Activated CD4-positive, alpha-beta memory T cell treated with anti-CD3 and anti-CD28 coated beads for 36 hours (primary cell): ENCODE results near the gene NUDT12. TPM values are rescaled to one million over a fixed set of nuclear protein-coding genes. Genes with fewer than 3 reads are reported as not detected.

Source experiments
- CTCF ChIA-PET: fragments of 350-600 bp; sonication (Branson Sonifier 250); formaldehyde crosslinking; loops from one replicate; lab custom pipeline; 2021; ENCODE audit warnings: antibody characterized with exemption, inconsistent platforms; lab: Charles Lee
- POLR2A ChIA-PET: fragments of 350-600 bp; sonication (Branson Sonifier 250); formaldehyde crosslinking; loops from one replicate; lab custom pipeline; 2021; ENCODE audit warnings: antibody characterized with exemption; lab: Charles Lee
- DNase-seq: peaks from one replicate; pipeline ENCODE4 v3.0.0-alpha.2; 2020
- H3K27ac Mint-ChIP-seq: one replicate; pipeline ENCODE4 v1.8.0; 2021; ENCODE audit warnings: mixed read lengths
- H3K27me3 Mint-ChIP-seq: one replicate; pipeline ENCODE4 v1.8.0; 2021; ENCODE audit warnings: mixed read lengths
- H3K36me3 Mint-ChIP-seq: one replicate; pipeline ENCODE4 v1.8.0; 2021; ENCODE audit warnings: mixed read lengths
- H3K4me1 Mint-ChIP-seq: one replicate; pipeline ENCODE4 v1.8.0; 2021; ENCODE audit warnings: low read depth, mixed read lengths
- H3K4me3 Mint-ChIP-seq: one replicate; pipeline ENCODE4 v1.8.0; 2021; ENCODE audit warnings: mild to moderate bottlenecking, mixed read lengths
- H3K9me3 Mint-ChIP-seq: one replicate; pipeline ENCODE4 v1.8.0; 2021; ENCODE audit warnings: mixed read lengths
- intact Hi-C: fragments of 100-400 bp; cut with micrococcal nuclease; formaldehyde crosslinking; loops from one replicate; pipeline ENCODE4 v1.15.1; 2023
- total RNA-seq, 2 experiments: library from RNA; stranded (reverse); gene quantifications; one replicate each; pipeline ENCODE4 v1.2.3, GENCODE V29; 2021

Gene NUDT12
- total RNA-seq, 2 experiments from 2014 or later: 2.1 to 2.7 TPM

DNA sequence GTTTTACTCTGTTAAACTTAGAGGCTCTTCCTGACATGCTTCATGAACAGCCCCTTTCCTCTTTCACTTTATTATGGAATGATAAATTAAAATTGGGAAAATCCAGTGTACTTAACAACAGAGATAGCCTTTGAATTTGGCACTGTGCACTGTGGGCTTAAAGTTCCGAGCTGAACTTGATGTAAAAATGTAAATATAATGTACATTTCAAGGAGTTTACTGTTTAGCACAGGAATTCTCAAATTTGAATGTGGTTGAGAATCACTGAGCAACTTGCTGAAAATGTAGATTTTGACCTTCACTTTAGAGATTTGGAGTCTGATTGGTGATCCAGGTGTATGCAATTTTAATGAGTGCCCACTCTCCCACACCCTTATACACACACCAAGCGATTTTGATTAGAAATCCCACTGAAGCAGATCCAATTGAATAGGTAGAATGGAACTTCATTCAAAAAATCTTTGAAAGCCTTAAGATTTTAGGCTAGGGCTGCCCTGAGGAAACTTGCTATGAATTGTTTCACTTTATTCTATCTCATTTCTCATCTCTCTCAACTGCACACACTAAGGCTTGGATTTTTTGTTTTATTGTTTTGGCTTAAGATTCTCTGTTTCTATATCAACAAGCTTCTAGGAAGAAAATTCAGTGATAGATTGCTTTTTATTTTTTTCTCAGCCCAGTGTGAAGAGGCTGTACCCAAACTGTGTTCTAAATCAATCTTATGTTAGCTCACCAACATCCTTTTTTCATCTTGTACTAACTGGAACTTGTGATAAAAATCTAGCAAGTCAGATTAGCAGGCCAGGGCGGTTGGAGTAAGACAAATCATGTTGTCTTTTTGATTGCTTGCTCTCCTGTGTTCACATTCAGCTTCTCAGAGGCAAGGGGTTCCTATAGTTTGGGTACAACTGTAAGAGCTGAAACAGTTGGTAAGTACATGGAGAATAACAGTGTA, 22.9 kb downstream of the NUDT12 start:
- no peak overlapping the region for H3K4me3 Mint-ChIP-seq
- H3K9me3 Mint-ChIP-seq: no peaks in the 10 kb centered on the region
- H3K36me3 Mint-ChIP-seq: no peaks in the 10 kb centered on the region
- POLR2A ChIA-PET: no interaction called here
- CTCF ChIA-PET: no interaction called here
- no peak overlapping the region for H3K27ac Mint-ChIP-seq
- no peaks in the 10 kb centered on the region for H3K27me3 Mint-ChIP-seq
- intact Hi-C loops: no loop called here
- no peak for DNase-seq
- no peaks in the 10 kb centered on the region for H3K4me1 Mint-ChIP-seq

GRCh38 chr5:103532086-103532734, 30.4 kb downstream of the NUDT12 start:
- intact Hi-C loops: no loop called here
- no peaks in the 10 kb centered on the region for H3K9me3 Mint-ChIP-seq
- no peak for DNase-seq

DNA sequence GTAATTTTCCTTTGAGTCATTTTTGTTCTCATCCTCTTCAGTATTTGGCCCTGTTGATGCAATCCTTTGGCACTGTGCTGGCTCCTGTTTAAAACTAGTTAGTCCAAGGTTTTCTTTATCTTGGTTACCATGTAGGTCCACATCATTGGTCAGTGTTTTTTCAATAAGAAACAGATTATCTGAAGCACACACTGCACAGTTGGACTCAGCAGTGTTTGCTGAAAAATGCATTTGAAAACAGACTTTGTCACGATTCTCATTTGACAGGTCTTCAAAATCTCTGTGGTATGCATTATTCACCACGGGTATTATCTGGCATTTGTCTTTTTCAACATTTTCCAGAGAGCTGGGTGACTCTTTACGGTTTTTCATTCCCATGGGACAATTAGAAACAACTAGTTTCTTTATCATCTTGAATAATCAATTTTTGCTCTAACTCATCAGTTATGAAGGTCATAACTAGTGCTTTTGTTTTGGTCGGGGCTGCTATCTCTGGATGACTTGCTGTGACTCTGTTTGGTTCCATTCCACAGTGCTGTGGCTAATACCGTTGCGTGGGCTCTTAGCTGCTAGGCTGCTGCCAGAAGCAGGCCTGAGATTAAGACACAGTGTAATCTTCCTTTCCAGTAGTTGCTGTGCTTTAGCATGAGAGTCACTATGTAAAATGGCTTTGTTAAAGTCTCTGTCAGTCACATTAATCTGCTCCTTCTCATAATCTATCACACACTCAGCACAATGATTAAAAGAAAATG, 36.2 kb downstream of the NUDT12 start:
- DNase-seq: no peak
- no peaks in the 10 kb centered on the region for H3K36me3 Mint-ChIP-seq
- H3K9me3 Mint-ChIP-seq: no peaks in the 10 kb centered on the region
- H3K4me1 Mint-ChIP-seq: no peaks in the 10 kb centered on the region
- CTCF ChIA-PET: no interaction called here
- H3K27ac Mint-ChIP-seq: no peak overlapping the region
- no peaks in the 10 kb centered on the region for H3K27me3 Mint-ChIP-seq
- H3K4me3 Mint-ChIP-seq: no peak overlapping the region
- POLR2A ChIA-PET: no interaction called here
- intact Hi-C loops: no loop called here

More at GRCh38 chr5:103532086-103532734, 30.4 kb downstream of the NUDT12 start:
- Mint-ChIP-seq H3K4me1 (no peaks in the 10 kb centered on the region), H3K4me3 (no peak overlapping the region), H3K36me3 (no peaks in the 10 kb centered on the region), H3K27ac (no peak overlapping the region), H3K27me3 (no peaks in the 10 kb centered on the region)
- CTCF ChIA-PET: no interaction called here
- POLR2A ChIA-PET: no interaction called here

GRCh38 chr5:103525361-103525760, 37.2 kb downstream of the NUDT12 start:
- Mint-ChIP-seq H3K4me1 (no peaks in the 10 kb centered on the region), H3K27ac (no peak overlapping the region), H3K36me3 (no peaks in the 10 kb centered on the region), H3K9me3 (no peaks in the 10 kb centered on the region), H3K27me3 (no peaks in the 10 kb centered on the region), H3K4me3 (no peak overlapping the region)
- no peak for DNase-seq
- CTCF ChIA-PET: no interaction called here
- POLR2A ChIA-PET: no interaction called here
- intact Hi-C loops: no loop called here

DNA sequence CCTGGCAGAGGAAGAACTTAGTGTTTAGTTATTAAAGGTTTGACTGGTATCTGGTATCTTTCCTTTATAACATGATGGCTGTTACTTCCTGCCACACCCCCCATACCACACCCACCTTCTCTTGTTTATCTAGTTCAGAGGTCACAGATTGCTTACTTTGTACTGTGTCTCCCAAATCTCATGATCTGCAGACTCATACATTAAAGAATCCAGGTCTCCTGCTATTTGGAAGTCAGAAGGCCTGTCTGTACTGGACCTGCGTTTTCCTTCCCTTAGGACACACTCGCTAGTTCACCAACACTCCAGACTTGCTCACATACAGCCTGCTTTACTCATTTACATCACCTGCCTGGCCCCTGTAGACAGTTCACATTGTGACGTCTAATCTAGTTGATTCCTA, 39.3 kb downstream of the NUDT12 start:
- Mint-ChIP-seq H3K27me3 (no peaks in the 10 kb centered on the region), H3K36me3 (no peaks in the 10 kb centered on the region), H3K27ac (no peak overlapping the region), H3K9me3 (no peaks in the 10 kb centered on the region), H3K4me1 (no peaks in the 10 kb centered on the region), H3K4me3 (no peak overlapping the region)
- ChIA-PET CTCF (no interaction called here), POLR2A (no interaction called here)
- intact Hi-C loops: no loop called here
- no peak for DNase-seq

- ChIA-PET POLR2A (no interaction called here), CTCF (no interaction called here)
- intact Hi-C loops: no loop called here
- no peaks in the 10 kb centered on the region for H3K9me3 Mint-ChIP-seq
- no peak overlapping the region for H3K4me3 Mint-ChIP-seq
- H3K27ac Mint-ChIP-seq: no peak overlapping the region
- DNase-seq: no peak
- H3K36me3 Mint-ChIP-seq: no peaks in the 10 kb centered on the region
- H3K27me3 Mint-ChIP-seq: no peaks in the 10 kb centered on the region
- H3K4me1 Mint-ChIP-seq: no peaks in the 10 kb centered on the region
Observed at GRCh38 chr5:103522586-103522985, 40.0 kb downstream of the NUDT12 start.

- H3K27me3 Mint-ChIP-seq: no peaks in the 10 kb centered on the region
- H3K4me1 Mint-ChIP-seq: no peaks in the 10 kb centered on the region
- ChIA-PET CTCF (interaction anchor here (1.1 kb wide), 1 partner anchor 44 kb away, joined by 4 read pairs; no protein-coding TSS in a partner anchor), POLR2A (no interaction called here)
- H3K9me3 Mint-ChIP-seq: no peaks in the 10 kb centered on the region
- H3K4me3 Mint-ChIP-seq: no peak overlapping the region
- no peaks in the 10 kb centered on the region for H3K36me3 Mint-ChIP-seq
- no peak overlapping the region for H3K27ac Mint-ChIP-seq
- intact Hi-C loops: no loop called here
- no peak for DNase-seq
Observed at GRCh38 chr5:103519550-103519949, 43.0 kb downstream of the NUDT12 start.

DNA sequence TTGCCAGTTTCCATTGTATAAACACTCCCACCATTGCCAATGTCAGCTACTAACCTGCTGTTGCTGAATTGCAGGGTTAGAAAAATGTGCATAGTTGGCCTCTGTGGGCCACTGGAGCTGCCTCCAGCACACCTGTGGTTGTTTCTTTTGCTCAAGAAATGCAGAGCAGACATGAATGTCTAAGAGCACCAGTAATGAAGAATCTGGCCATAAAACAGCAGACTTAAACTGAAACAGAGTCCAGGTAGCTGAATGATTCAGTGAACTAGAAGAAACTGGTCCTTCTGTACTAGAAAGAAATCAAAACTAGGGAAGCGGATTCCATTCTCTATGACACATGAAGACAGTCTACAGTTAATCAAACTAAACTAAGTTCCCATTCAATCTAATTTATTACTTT, 48.2 kb downstream of the NUDT12 start:
- Mint-ChIP-seq H3K4me1 (no peaks in the 10 kb centered on the region), H3K27me3 (peaks cover 1% of the 10 kb centered on the region), H3K27ac (no peak overlapping the region), H3K4me3 (no peak overlapping the region), H3K9me3 (no peaks in the 10 kb centered on the region), H3K36me3 (no peaks in the 10 kb centered on the region)
- intact Hi-C loops: no loop called here
- ChIA-PET CTCF (no interaction called here), POLR2A (no interaction called here)
- DNase-seq: no peak

DNA sequence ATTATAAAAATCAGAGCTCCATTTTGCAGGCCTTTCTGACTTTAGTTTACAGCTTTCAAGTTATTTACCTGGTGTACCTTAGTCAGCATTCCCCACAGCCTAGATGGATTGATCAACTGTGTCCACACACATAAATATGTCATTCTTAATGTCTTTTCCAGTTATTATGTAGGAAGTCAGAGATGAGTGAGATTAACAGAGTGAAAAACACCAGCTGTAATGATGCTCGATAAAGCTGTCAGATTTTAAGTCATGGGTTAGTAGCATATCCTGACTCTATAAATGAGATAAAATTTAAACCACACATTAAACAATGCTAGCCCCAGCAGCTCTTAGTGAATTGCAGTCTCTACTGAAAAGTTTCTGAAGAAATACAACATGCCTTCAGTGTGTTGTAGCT, 48.9 kb downstream of the NUDT12 start:
- CTCF ChIA-PET: no interaction called here
- no peak overlapping the region for H3K4me3 Mint-ChIP-seq
- H3K27ac Mint-ChIP-seq: no peak overlapping the region
- POLR2A ChIA-PET: no interaction called here
- H3K27me3 Mint-ChIP-seq: peaks cover 1% of the 10 kb centered on the region
- no peak for DNase-seq
- intact Hi-C loops: no loop called here
- H3K4me1 Mint-ChIP-seq: no peaks in the 10 kb centered on the region
- no peaks in the 10 kb centered on the region for H3K9me3 Mint-ChIP-seq
- H3K36me3 Mint-ChIP-seq: no peaks in the 10 kb centered on the region

GRCh38 chr5:103512500-103512899, 50.1 kb downstream of the NUDT12 start:
- Mint-ChIP-seq H3K4me1 (no peaks in the 10 kb centered on the region), H3K9me3 (no peaks in the 10 kb centered on the region), H3K36me3 (no peaks in the 10 kb centered on the region), H3K27ac (no peak overlapping the region), H3K27me3 (peaks cover 1% of the 10 kb centered on the region), H3K4me3 (no peak overlapping the region)
- intact Hi-C loops: no loop called here
- ChIA-PET CTCF (no interaction called here), POLR2A (interaction anchor here (1.0 kb wide), 1 partner anchor 29 kb away, joined by 3 read pairs; no protein-coding TSS in a partner anchor)
- DNase-seq: no peak

GRCh38 chr5:103511554-103511885, 51.1 kb downstream of the NUDT12 start:
- Mint-ChIP-seq H3K36me3 (no peaks in the 10 kb centered on the region), H3K4me3 (no peak overlapping the region), H3K4me1 (no peaks in the 10 kb centered on the region), H3K9me3 (peaks cover 3% of the 10 kb centered on the region), H3K27ac (no peak overlapping the region), H3K27me3 (peaks cover 4% of the 10 kb centered on the region)
- ChIA-PET POLR2A (no interaction called here), CTCF (no interaction called here)
- no peak for DNase-seq
- intact Hi-C loops: no loop called here

DNA sequence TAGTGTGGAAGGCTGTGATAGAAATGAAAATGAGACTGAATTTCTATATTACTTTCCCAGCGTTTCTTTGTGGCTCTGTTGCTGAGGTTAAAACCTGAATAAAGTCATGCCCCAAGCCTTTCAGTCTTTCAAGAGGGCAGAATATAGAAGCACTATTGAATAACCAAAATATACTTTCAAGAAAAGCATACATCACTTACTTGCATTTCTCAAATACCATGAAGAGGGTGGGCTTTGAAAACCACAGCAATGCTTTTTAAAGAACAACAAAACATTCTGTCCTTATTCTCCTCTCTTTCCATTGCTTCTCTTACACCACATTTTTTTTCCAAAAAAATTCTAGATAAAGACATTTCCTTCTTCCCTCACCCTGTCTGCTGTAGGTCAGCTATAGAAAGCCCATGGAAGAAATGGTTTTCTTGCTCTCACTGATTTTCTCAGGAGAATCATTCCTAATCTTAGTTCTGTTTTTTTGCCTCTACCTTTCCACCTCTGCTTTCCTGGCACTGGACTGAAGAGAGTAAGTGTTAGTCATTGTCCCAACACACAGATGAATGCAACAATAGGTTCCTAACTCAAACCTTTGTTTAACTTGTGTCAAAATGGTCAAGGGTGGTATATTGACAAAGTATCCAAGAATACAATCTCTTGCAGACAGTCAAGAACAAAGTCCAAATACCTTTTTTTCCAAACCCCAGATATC, 51.6 kb downstream of the NUDT12 start:
- peaks cover 7% of the 10 kb centered on the region for H3K9me3 Mint-ChIP-seq
- H3K36me3 Mint-ChIP-seq: no peaks in the 10 kb centered on the region
- no peak overlapping the region for H3K27ac Mint-ChIP-seq
- no peak overlapping the region for H3K4me3 Mint-ChIP-seq
- DNase-seq: no peak
- ChIA-PET POLR2A (no interaction called here), CTCF (interaction anchor here (0.7 kb wide), 1 partner anchor 52 kb away, joined by 3 read pairs; no protein-coding TSS in a partner anchor)
- peaks cover 6% of the 10 kb centered on the region for H3K27me3 Mint-ChIP-seq
- no peaks in the 10 kb centered on the region for H3K4me1 Mint-ChIP-seq
- intact Hi-C loops: no loop called here
